DMS79 treated with DMSO at 0.1 percent for 48 hours (cell line): ENCODE results near the gene CEND1.
A peak's percentile ranks its signal among the peaks of the same experiment; 100 is the strongest.

Source experiments
- DNase-seq: peaks from one replicate; lab custom pipeline; 2025; lab: John Stamatoyannopoulos, UW

CEND1 gene

GRCh38 chr11:777288-778255 is 12.3 kb downstream of the CEND1 start, which contains the start of gene GATD1:
Gene GATD1, minus strand, starts transcription at chr11:777487. Its CDS starts 25 bp downstream, at chr11:777462.
- peak; percentile 39 for DNase-seq

DNA sequence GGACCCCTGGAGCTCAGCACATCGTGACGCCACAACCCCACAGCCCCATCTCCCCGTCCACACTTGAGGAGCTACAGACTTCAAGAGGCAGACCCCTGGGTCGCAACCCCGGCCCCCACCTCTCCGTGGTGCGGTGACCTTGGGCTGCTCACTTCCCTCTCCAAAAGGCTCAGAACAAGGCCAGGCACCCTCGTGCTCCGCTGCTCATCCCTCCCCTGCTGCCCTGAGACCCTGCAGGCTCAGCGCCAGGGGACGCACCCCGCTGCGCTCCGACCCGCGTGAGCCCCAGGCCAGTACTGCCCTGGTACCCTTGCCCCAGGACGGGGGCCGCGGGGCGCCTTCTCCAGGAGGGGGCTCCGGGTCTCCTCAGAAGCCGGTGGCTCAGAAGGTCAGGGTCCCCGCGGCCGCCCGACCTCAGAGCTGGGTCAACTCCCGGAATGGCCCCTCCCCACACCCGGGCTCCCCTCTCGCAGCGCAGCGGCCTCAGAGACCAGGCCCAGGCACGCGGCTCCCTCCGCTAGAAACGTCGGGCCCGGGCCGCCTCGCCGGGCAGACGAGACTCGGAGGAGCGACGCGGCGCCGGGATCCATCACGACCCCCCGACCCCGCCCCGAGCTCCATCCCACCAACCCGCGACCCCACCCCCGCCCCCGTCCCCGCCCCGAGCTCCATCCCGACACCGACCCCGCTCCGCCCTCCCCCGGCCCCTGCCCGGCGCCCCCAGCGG is 13.2 kb downstream of the CEND1 start:
- DNase-seq = no peak

- no peak for DNase-seq
These were observed 13.7 kb downstream of the CEND1 start for GRCh38 chr11:776263-776560.

DNA sequence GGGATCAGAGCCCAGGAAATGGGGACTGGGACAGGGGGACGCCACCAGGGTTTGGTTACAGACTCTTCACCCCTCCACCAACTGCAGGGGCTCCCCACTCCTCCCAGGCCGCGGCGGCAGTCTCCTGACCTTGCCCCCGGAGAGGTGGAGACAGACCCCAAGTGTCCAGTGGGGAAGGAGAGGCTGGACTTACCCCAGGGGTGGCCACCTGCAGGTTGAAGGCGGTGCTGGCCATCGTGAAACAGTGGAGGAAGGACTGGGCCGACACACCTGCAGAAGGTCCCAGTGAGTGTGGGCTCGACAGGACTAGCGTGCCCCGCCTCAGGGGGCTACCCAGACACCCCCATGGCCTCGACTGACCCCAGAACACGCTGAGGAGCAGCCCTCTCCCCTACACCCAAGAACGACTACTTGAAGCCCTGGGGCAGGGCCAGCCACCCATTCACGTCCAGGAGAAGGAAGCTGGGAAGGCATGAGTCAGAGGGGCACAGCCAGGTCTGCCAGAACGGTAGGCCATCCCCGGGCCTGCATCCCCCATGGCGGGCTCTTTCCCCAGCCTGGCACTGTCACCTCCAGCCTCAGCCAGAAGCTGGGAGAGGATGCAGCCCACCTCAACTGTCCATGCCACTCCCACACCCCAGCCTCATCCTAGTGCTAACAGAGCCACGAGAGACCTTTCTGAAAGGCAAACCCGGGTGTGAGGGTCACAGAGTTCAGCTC is 14.9 kb downstream of the CEND1 start:
- no peak for DNase-seq

- no peak for DNase-seq
These were observed 16.1 kb downstream of the CEND1 start for GRCh38 chr11:773830-774229.

DNA sequence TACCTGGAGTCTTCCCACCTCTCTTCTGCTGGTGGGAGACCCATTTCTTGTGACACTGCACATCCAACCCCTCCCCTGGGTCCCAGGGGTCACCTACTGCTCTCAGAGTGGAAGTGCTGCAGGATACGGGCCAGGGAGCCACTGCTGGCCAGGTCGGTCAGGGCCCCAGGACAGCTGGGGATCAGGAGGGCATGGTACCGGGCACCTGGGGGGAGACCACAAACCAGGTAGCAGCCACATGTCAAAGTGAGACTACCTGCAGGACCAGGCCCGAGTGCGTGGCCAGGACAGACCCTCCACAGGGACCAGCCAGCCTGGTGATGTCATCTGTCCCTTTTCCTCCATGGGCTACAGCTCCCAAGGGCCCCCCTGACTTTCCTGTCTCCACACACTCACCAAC is 16.5 kb downstream of the CEND1 start:
- DNase-seq = no peak

GRCh38 chr11:772429-773390 is 17.2 kb downstream of the CEND1 start:
- no peak for DNase-seq

GRCh38 chr11:771617-772204 is 18.2 kb downstream of the CEND1 start:
- no peak for DNase-seq

DNA sequence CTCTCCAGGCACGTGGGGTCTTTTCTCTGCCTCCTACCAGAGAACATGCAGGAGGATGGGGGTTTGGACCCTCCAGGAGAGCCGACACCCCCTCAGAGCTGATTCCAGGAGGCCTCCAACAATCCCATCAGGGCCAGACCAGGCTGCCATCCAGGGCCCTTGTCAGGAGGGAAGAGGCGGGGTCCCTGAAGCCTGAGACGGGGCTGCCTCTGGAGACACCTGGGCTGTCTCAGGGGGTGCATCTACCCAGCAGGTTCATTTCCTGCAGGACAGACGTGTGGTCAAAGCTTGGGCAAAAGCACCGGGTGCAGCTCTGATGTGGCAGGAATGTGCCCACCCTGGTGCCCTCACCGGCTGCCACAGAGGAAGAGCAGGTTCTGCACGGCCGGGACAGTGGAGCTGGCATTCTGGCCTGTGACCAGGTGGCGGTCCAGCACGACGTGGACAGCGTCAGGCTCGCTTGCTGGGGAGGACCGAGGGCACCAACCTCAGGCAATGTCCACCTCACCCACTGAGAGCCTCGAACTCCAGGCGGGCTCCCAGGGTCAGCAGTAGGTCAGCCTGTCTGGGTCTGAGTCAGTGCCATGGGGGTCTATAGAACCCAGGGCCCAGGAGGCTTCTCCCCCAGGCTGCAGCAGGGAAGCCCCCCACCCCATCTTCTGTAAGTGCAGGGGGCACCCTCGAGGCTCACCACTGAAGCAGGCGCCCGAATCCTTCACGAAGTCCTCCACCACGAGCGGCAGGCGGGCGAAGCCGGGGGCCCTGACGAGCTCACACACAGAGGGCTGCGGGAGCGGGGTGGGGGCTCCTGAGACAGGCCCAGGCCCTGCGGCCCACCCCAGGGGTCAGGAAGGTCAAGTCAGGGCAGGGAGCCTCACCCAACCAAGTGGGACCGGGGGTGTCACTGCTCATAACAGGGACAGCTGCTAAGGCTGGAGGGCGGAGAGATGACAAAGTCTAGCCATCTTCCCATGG is 19.0 kb downstream of the CEND1 start:
- no peak for DNase-seq

GRCh38 chr11:769887-770641 is 19.8 kb downstream of the CEND1 start:
- no peak for DNase-seq

- no peak for DNase-seq
These were observed 22.7 kb downstream of the CEND1 start for GRCh38 chr11:767238-767637.

DNA sequence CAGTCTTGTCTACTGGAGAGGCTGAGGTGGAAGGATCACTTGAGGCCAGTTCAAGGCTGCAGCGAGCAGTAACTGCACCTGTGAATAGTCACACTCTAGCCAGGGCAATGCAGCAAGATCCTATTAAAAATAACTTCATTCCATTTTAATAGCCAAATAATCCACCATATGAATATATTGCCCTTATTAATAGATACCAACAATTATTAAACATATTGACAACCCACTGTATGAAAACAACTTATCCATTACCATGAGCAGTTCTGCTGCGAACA is 23.0 kb downstream of the CEND1 start:
- no peak for DNase-seq

DNA sequence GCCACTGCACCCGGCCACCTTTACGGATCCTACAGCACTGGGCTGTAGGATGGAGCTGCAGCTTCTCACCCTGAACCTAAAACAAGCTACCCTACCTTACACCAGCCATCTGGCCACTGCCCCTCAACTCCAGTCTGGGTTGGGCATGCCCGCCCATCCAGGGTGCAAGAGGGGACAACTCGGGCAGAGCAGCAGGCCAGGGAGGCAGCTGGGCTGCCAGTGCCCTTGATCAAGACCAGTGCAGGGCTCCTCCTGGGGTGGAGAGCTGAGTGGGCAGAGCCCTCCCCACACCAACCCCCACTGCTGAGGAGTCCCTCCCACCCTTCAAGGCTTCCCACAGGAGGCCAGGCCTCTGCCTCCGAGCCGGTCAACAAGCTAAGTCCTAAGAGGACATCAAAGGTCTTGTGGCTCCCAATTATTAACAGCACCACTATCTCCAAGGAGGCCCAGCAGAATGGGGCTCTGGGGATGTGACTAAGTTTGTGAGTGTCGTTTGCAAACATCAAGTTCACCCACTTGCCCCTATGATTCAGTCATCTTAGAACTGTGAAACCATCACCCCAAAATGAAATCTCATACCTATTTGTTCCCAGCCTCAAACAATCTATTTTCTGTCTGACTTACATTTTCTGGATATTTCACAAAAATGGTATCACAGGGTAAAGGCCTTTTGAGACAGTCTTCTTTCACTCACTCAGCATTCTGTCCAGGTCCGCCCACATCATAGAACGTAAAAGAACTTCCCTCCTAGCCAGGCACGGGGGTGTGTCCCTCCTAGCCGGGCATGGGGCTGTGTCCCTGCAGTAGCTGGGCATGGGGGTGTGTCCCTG is 23.6 kb downstream of the CEND1 start:
- no peak for DNase-seq

- DNase-seq = no peak
These were observed 24.1 kb downstream of the CEND1 start for GRCh38 chr11:765802-766091.

DNA sequence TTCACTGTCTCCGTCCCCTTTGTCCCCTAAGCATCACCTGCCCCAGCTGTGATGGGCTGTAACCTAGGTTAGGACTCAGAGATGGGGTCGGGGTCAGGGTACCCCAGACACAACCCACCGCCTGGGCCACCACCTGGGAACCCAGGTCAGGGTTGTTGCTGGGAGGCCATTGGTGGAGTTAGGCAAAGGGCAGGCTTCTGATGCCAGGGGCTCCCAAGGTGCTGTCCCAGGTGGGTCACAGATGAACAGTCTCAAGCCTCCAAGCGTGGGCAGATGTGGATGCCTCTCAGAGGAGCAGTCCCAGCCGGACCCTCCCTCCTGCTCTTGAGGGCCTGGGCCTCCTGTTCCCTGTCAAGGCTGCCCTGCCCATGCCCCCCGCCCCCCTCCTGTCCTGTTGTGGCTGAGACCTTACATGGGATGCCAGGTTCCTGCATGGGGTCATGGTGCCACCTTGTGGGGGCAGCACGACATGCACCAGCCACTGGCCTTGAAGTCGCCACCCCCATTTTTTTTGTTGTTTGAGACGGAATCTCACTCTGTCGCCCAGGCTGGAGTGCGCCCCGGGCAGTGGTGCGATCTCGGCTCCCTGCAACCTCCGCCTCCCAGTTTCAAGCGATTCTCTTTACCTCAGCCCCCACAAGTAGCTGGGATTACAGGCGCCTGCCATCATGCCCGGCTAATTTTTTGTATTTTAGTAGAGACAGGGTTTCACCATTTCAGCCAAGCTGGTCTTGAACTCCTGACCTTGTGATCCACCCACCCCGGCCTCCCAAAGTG is 24.7 kb downstream of the CEND1 start:
- no peak for DNase-seq

DNA sequence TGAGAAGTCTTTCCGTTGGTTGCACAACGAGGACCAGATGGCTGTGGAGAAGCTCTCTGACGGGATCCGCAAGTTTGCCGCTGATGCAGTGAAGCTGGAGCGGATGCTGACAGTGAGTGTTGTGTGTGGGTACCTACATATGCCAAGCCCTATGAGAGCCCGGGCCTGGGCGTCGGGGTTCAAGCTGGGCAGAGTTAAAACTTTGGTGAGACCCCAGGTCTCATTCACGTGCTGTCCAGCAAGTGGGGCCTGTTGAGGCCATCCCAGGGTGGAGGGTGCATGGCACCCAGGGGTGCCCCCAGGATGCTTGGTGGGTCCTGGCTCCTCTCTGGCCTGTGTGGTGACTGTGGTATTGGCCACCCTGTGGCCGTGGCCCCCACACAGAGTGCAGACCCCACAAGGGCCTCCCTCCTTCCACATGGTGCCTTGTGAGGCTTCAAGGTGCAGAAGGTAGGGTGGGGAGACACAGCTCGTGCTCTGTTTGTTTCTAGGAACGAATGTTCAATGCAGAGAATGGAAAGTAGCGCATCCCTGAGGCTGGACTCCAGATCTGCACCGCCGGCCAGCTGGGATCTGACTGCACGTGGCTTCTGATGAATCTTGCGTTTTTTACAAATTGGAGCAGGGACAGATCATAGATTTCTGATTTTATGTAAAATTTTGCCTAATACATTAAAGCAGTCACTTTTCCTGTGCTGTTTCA is 25.4 kb downstream of the CEND1 start:
- no peak for DNase-seq
